Peyer's patch (tissue), 4 donors: ENCODE measurements around the gene SNTG2. TPM values are rescaled to one million over a fixed set of nuclear protein-coding genes. Genes with fewer than 3 reads are reported as not detected.

ENCODE experiments used
- DNase-seq, 3 donors: peaks; one replicate each; pipeline ENCODE4 v3.0.0-alpha.2; 2017 to 2019
- H3K27ac ChIP-seq, 4 donors: fragments of 200-600 bp; sonication (generic); one replicate each; pipeline ENCODE4 v1.5.1; 2016 to 2019
- H3K27me3 ChIP-seq, 2 donors: fragments of 200-600 bp; sonication (generic); one replicate each; pipeline ENCODE4 v1.5.1; 2019
- H3K36me3 ChIP-seq, 3 donors: fragments of 200-600 bp; sonication (generic); one replicate each; pipeline ENCODE4 v1.5.1; 2016 to 2019
- H3K4me1 ChIP-seq, 4 donors: fragments of 200-600 bp; sonication (generic); one replicate each; pipeline ENCODE4 v1.5.1; 2016 to 2019
- H3K4me3 ChIP-seq, 4 donors: fragments of 200-600 bp; sonication (generic); 1 replicate in 3 of 4; 2 replicates in 1 of 4; pipeline ENCODE4 v1.5.1; 2016 to 2019; ENCODE audit warnings: mild to moderate bottlenecking in 1 of 4
- H3K9me3 ChIP-seq, 4 donors: fragments of 200-600 bp; sonication (generic); one replicate each; pipeline ENCODE4 v1.5.1; 2016 to 2019; ENCODE audit warnings: mild to moderate bottlenecking in 1 of 4
- CTCF ChIP-seq, 6 experiments: fragments of 450-650 bp in 4 of 6; fragments of 200-600 bp in 2 of 6; sonication (generic) in 1 of 6; IDR thresholded peaks; one replicate each; pipeline ENCODE4 v1.5.1; 2017 to 2019; ENCODE audit warnings: antibody characterized with exemption in 6 of 6, mild to moderate bottlenecking in 3 of 6, moderate library complexity in 1 of 6
- POLR2A ChIP-seq, 2 donors: fragments of 450-650 bp; IDR thresholded peaks; one replicate each; pipeline ENCODE4 v1.5.1; 2017; ENCODE audit warnings: antibody characterized with exemption in 2 of 2, mild to moderate bottlenecking in 2 of 2, moderate library complexity in 2 of 2
- total RNA-seq, 4 donors: library from RNA; depleted of rRNA; stranded (reverse); fragments of >200 nt; gene quantifications; one replicate each; pipeline ENCODE4 v1.1.0, GENCODE V29; 2016

The SNTG2 gene
- total RNA-seq, 4 donors from 2014 or later: 1.8 to 65.2 (median 3.9) TPM

DNA sequence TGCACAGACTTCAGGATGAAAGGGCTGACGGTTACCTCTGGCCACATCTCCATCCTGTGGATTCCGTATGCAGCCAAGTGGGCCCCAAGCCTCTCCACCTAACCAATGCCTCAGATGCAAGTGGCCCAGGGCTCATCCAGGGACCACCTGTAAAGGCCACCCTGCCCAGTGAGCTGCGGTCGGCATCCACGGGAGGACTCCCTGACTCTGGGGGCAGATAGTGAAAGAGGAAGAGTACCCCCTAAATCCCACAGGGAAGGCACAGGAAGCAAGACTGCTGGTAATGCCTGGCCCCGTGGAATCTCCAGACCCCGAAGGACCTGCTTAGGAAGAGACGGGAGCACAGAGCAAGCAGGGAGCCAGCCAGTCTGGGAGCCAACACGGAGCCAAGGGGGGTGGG is 451.4 kb downstream of the SNTG2 start:
- Histone ChIP-seq H3K4me1 (no peaks in the 10 kb centered on the region), H3K4me3 (no peak overlapping the region), H3K27me3 (no peaks in the 10 kb centered on the region), H3K27ac (no peak overlapping the region), H3K9me3 (no peaks in the 10 kb centered on the region), H3K36me3 (no peaks in the 10 kb centered on the region)
- DNase-seq: no peak
- no peak for TF ChIP-seq POLR2A (IDR thresholded peaks at IDR 0.05)

DNA sequence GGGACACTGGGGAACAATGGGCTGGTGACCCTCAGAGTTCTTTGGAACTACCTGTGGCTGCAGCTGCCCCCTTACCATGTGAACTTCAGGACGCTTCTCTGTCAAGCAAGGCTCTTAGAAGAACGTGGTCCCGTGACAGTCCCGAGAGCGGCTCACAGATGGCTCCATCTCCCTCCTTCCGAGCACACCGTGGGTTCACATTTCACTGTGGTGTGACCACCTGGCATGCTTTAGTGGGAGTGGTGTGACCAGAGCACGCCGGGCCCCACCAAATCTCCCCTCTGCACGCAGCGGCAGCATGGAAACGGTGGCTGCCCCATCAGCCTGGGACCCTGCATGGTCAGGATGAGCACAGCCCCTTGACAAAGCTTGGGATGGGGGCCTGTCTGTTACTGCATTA is 452.9 kb downstream of the SNTG2 start:
- Histone ChIP-seq H3K36me3 (no peaks in the 10 kb centered on the region), H3K27ac (no peak overlapping the region), H3K4me1 (no peaks in the 10 kb centered on the region), H3K27me3 (no peaks in the 10 kb centered on the region), H3K4me3 (no peak overlapping the region), H3K9me3 (no peaks in the 10 kb centered on the region)
- DNase-seq: no peak
- TF ChIP-seq CTCF (IDR thresholded peaks at IDR 0.05) (no peak), POLR2A (IDR thresholded peaks at IDR 0.05) (no peak)

DNA sequence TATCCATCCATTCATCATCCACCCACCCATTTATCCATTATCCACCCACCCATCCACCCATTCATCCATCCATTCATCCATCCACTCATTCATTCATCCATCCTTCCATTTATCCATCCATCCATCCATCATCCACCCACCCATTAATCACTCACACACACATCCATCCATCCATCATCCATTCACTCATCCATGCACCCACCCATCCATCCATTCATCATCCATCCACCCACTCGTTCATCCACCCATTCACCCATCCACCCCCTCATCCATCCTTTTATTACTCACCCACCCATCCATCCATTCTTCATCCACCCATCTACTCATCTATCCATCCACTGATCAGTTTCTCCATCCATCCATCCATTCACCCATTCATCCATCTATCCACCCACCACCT is 454.5 kb downstream of the SNTG2 start:
- H3K9me3 ChIP-seq: no peaks in the 10 kb centered on the region
- H3K4me3 ChIP-seq: no peak overlapping the region
- H3K27me3 ChIP-seq: no peaks in the 10 kb centered on the region
- DNase-seq: no peak
- no peaks in the 10 kb centered on the region for H3K4me1 ChIP-seq
- H3K27ac ChIP-seq: no peak overlapping the region
- no peaks in the 10 kb centered on the region for H3K36me3 ChIP-seq
- TF ChIP-seq POLR2A (IDR thresholded peaks at IDR 0.05): no peak

DNA sequence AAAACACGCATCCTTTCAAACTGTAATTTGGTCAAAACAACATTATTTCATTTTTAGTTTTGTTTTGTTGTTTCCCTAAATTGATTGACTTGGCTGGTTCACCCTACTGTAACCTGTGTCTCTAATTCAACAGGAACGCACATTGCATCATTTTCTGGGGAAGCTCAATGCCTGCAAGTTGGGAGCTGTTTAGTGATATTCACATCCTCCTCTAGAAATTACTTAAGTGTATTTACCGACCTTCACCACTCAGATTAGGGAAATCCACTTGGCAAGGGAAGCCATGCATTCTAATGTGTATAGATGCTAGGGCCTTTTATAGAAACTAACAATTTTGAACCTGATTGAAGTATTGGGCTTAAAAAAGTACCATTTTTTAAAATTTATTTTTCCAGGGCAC is 455.3 kb downstream of the SNTG2 start:
- no peaks in the 10 kb centered on the region for H3K9me3 ChIP-seq
- H3K27me3 ChIP-seq: no peaks in the 10 kb centered on the region
- TF ChIP-seq POLR2A (IDR thresholded peaks at IDR 0.05) (no peak), CTCF (IDR thresholded peaks at IDR 0.05) (no peak)
- no peak for DNase-seq
- H3K4me1 ChIP-seq: no peaks in the 10 kb centered on the region
- H3K27ac ChIP-seq: no peak overlapping the region
- no peak overlapping the region for H3K4me3 ChIP-seq
- no peaks in the 10 kb centered on the region for H3K36me3 ChIP-seq

DNA sequence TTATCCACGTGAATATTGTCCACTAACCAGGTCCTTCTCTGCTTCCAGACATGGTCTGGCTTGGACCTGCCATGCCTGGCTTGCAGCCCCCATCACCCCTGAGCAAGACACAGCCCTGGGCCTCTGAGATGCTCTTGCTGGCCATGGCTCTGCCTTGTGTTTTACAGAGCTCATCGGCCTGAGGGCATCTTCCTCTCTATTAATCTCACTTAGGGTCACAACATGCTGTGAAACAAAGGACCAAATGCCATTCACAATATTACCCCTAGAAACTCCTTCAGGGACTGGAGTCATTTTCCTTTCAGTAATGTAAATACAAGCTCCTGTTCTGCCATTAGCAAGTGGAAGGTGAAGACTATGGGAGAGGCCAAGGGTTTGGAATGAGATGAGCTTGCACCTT is 455.8 kb downstream of the SNTG2 start:
- no peaks in the 10 kb centered on the region for H3K36me3 ChIP-seq
- H3K9me3 ChIP-seq: no peaks in the 10 kb centered on the region
- H3K4me3 ChIP-seq: no peak overlapping the region
- no peak overlapping the region for H3K27ac ChIP-seq
- H3K27me3 ChIP-seq: no peaks in the 10 kb centered on the region
- TF ChIP-seq CTCF (IDR thresholded peaks at IDR 0.05) (no peak), POLR2A (IDR thresholded peaks at IDR 0.05) (no peak)
- H3K4me1 ChIP-seq: no peaks in the 10 kb centered on the region
- DNase-seq: no peak

GRCh38 chr2:1407950-1408675 is 457.5 kb downstream of the SNTG2 start:
- H3K36me3 ChIP-seq: no peaks in the 10 kb centered on the region
- no peak for DNase-seq

More at GRCh38 chr2:1407950-1408675, 457.5 kb downstream of the SNTG2 start:
- no peak overlapping the region for H3K4me3 ChIP-seq
- H3K27ac ChIP-seq: no peak overlapping the region
- no peaks in the 10 kb centered on the region for H3K9me3 ChIP-seq
- TF ChIP-seq POLR2A (IDR thresholded peaks at IDR 0.05) (no peak), CTCF (IDR thresholded peaks at IDR 0.05) (no peak)
- H3K27me3 ChIP-seq: no peaks in the 10 kb centered on the region
- no peaks in the 10 kb centered on the region for H3K4me1 ChIP-seq
